HepG2 (cell line): ENCODE measurements around the gene BANK1. TPM values are rescaled to one million over a fixed set of nuclear protein-coding genes. Genes with fewer than 3 reads are reported as not detected.
A peak's percentile ranks its signal among the peaks of the same experiment; 100 is the strongest.

Source experiments
- ATAC-seq: fragments of 200-7000 bp; cut with Tn5 transposase; 3 replicates; pipeline ENCODE4 v1.9.1; 2020; ENCODE audit warnings: mild to moderate bottlenecking, moderate library complexity
- BruUV-seq: library from RNA; stranded (reverse); fragments of 400-500 nt; replicated peaks from 2 replicates; lab custom pipeline; 2021; lab: Mats Ljungman, UMichigan
- CTCF ChIA-PET: fragments of 300-600 bp; formaldehyde crosslinking; extraction: SDS; loops from one replicate; lab custom pipeline; 2021; ENCODE audit warnings: low total read pairs, inconsistent platforms, low intra/inter-chr PET ratio; lab: Yijun Ruan, JAX
- POLR2A ChIA-PET: fragments of 350-600 bp; sonication (Branson Sonifier 250); formaldehyde crosslinking; loops from one replicate; lab custom pipeline; 2020; ENCODE audit warnings: antibody characterized with exemption, inconsistent platforms; lab: Yijun Ruan, JAX
- DNase-seq: peaks from one replicate; pipeline ENCODE4 v3.0.0-alpha.2; 2015; ENCODE audit warnings: low spot score
- FAIRE-seq: peaks from 3 replicates; lab custom pipeline; 2011; peaks lifted over from hg19 to GRCh38; lab: Jason Lieb, UNC
- H2AFZ ChIP-seq: one replicate; pipeline ENCODE4 v1.6.1; 2011; ENCODE audit warnings: low read length, inconsistent platforms
- H3K27ac ChIP-seq: fragments of 300-600 bp; 3 replicates; pipeline ENCODE4 v1.8.0; 2011; ENCODE audit warnings: mixed run types, mild to moderate bottlenecking, mixed read lengths, low read length, inconsistent platforms; ENCODE audit not compliant: insufficient read depth; ENCODE audit errors: extremely low read length
- H3K27me3 ChIP-seq, 2 experiments: fragments of 200-600 bp in 1 of 2; 2 replicates in 1 of 2; 3 replicates in 1 of 2; pipeline versions ENCODE4 v1.6.0 to v1.8.0; 2011; ENCODE audit warnings: low read length in 2 of 2, mild to moderate bottlenecking in 2 of 2, moderate library complexity in 2 of 2, inconsistent platforms in 1 of 2; ENCODE audit not compliant: insufficient read depth in 2 of 2, control insufficient read depth in 1 of 2
- H3K36me3 ChIP-seq, 2 experiments: fragments of 200-600 bp in 1 of 2; replicated peaks in 1 of 2; 2 replicates in 1 of 2; 3 replicates in 1 of 2; pipeline versions ENCODE4 v1.5.1 to v1.8.0; 2011; ENCODE audit warnings: low read length in 2 of 2, inconsistent platforms in 1 of 2; ENCODE audit not compliant: insufficient read depth in 2 of 2, control insufficient read depth in 1 of 2
- H3K4me1 ChIP-seq: 2 replicates; pipeline ENCODE4 v1.5.1; 2012; ENCODE audit warnings: low read length, inconsistent platforms; ENCODE audit not compliant: insufficient read depth
- H3K4me2 ChIP-seq: 2 replicates; pipeline ENCODE4 v1.6.0; 2011; ENCODE audit warnings: low read depth, low read length, inconsistent platforms
- H3K4me3 ChIP-seq, 3 experiments: fragments of 200-600 bp in 1 of 3; sonication (generic), shearing (Covaris generic) in 1 of 3; replicated peaks in 1 of 3; 2 replicates each; pipeline ENCODE4 v1.5.1; 2011 to 2016; ENCODE audit warnings: low read length in 3 of 3, inconsistent platforms in 2 of 3, low read depth in 2 of 3, mild to moderate bottlenecking in 2 of 3, control low read depth in 1 of 3, mixed read lengths in 1 of 3; ENCODE audit not compliant: insufficient read depth in 1 of 3
- H3K79me2 ChIP-seq: one replicate; pipeline ENCODE4 v1.6.1; 2011; ENCODE audit warnings: low read length, inconsistent platforms; ENCODE audit not compliant: insufficient read depth
- H3K9ac ChIP-seq: 2 replicates; pipeline ENCODE4 v1.6.0; 2011; ENCODE audit warnings: mild to moderate bottlenecking, low read depth, low read length, inconsistent platforms; ENCODE audit not compliant: insufficient read depth
- H3K9me3 ChIP-seq: 2 replicates; pipeline ENCODE4 v1.5.1; 2012; ENCODE audit warnings: mild to moderate bottlenecking, low read length
- H4K20me1 ChIP-seq: 2 replicates; pipeline ENCODE4 v1.6.0; 2011; ENCODE audit warnings: inconsistent platforms, mild to moderate bottlenecking, low read length, moderate library complexity; ENCODE audit not compliant: insufficient read depth
- CBX1 ChIP-seq: IDR thresholded peaks from one replicate; pipeline ENCODE4 v1.6.1; 2016; ENCODE audit warnings: antibody characterized with exemption, low read depth
- MYC ChIP-seq: sonication (generic); formaldehyde crosslinking; IDR thresholded peaks from 2 replicates; pipeline ENCODE4 v1.9.0; 2021; ENCODE audit warnings: missing genetic modification reagents, borderline replicate concordance
- NPAS2 ChIP-seq: sonication (generic); formaldehyde crosslinking; IDR thresholded peaks from 2 replicates; pipeline ENCODE4 v1.8.0; 2022; ENCODE audit warnings: mild to moderate bottlenecking, missing genetic modification reagents, borderline replicate concordance
- RAD21 ChIP-seq: fragments of 450-650 bp; formaldehyde crosslinking; IDR thresholded peaks from 2 replicates; pipeline ENCODE4 v1.5.0; 2020; ENCODE audit warnings: mild to moderate bottlenecking
- SP5 ChIP-seq: IDR thresholded peaks from 2 replicates; pipeline ENCODE4 v1.6.1; 2016; ENCODE audit warnings: low read depth, borderline replicate concordance
- WGBS: methylation state at CpG from one replicate; pipeline ENCODE4 v1.1.6; 2017; ENCODE audit warnings: low lambda C conversion rate; 5-methylcytosine and 5-hydroxymethylcytosine counted together
- in situ Hi-C: cut with HindIII; loops from 2 replicates; pipeline ENCODE4 v1.10.0; 2017; ENCODE audit warnings: low pct_unique_long_range_greater_than_20kb; ENCODE audit not compliant: extremely low pct_ligation_motif_present
- intact Hi-C: fragments of 100-400 bp; cut with micrococcal nuclease; formaldehyde crosslinking; loops from one replicate; pipeline ENCODE4 v1.10.0; 2022; ENCODE audit not compliant: unreplicated experiment
- polyA plus RNA-seq, 8 experiments: library from polyadenylated mRNA; depleted of rRNA in 3 of 8; stranded (reverse) in 7 of 8; unstranded in 1 of 8; fragments of >200 nt; fragmentation: Illumina TruSeq in 4 of 8; extraction: Trizol in 4 of 8; gene quantifications; 2 replicates each; pipeline versions ENCODE4 v1.2.1 to v1.2.3, GENCODE V29; 2011 to 2016; ENCODE audit warnings: low read depth in 4 of 8, missing spikeins in 1 of 8, mixed read lengths in 1 of 8; ENCODE audit not compliant: insufficient read depth in 1 of 8
- total RNA-seq, 5 experiments: library from RNA; depleted of rRNA; stranded (reverse); fragments of >200 nt; fragmentation: Illumina TruSeq; extraction: Trizol; gene quantifications; 2 replicates each; pipeline ENCODE4 v1.2.3, GENCODE V29; 2016; ENCODE audit warnings: low read depth in 1 of 5
- TF ChIP-seq, protein P1 (sequence below): sonication (generic); formaldehyde crosslinking; IDR thresholded peaks from one replicate; pipeline ENCODE4 v1.5.1; 2020; ENCODE audit warnings: mild to moderate bottlenecking, missing genetic modification reagents; ENCODE audit errors: not compliant biosample characterization

Gene BANK1
- total and polyA plus RNA-seq, 2 of the 13 experiments (the other 11 are each of a cell fraction or from before 2014, with no cell fraction given) = 0.15 TPM; not detected in 1

DNA sequence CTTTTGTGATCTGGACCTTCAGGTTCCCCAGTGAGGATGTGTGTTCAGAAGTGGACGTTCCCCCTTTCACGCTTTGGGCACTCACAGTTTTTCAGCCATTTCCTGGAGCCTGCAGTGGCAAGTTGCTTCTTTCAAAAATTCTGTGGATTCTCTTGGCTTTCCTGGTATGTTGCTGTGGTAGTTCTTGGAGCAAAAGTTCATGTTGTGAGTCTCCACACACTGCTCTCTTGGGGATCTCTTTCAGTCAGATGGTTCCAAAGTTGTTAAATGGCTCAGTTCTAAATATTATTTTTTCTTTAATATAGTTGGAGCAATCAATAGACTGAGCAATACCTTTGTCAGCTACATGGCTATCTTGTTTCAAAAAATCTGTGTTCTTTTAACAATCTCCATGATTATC, 28.5 kb upstream of the BANK1 start:
- FAIRE-seq (no peak), DNase-seq (no peak), ATAC-seq (no peak)
- intact Hi-C loops (no loop called here), in situ Hi-C loops (no loop called here)
- H3K4me3 ChIP-seq = no peak overlapping the region
- H3K27me3 ChIP-seq = no peaks in the 10 kb centered on the region
- H3K79me2 ChIP-seq = no peaks in the 10 kb centered on the region
- no peaks in the 10 kb centered on the region for H3K36me3 ChIP-seq
- no peaks in the 10 kb centered on the region for H3K4me1 ChIP-seq
- H3K4me2 ChIP-seq = no peak overlapping the region
- BruUV-seq = no TSS peak
- no peaks in the 10 kb centered on the region for H4K20me1 ChIP-seq
- H2AFZ ChIP-seq = peak overlapping the region; percentile 21
- no peak overlapping the region for H3K9ac ChIP-seq
- ChIA-PET POLR2A (no interaction called here), CTCF (no interaction called here)
- no peak for TF ChIP-seq RAD21
- TF ChIP-seq NPAS2 (CRISPR knock-in tag) = no peak
- no peak for TF ChIP-seq SP5 (CRISPR knock-in tag)
- TF ChIP-seq CBX1 = no peak
- TF ChIP-seq, protein P1, sequence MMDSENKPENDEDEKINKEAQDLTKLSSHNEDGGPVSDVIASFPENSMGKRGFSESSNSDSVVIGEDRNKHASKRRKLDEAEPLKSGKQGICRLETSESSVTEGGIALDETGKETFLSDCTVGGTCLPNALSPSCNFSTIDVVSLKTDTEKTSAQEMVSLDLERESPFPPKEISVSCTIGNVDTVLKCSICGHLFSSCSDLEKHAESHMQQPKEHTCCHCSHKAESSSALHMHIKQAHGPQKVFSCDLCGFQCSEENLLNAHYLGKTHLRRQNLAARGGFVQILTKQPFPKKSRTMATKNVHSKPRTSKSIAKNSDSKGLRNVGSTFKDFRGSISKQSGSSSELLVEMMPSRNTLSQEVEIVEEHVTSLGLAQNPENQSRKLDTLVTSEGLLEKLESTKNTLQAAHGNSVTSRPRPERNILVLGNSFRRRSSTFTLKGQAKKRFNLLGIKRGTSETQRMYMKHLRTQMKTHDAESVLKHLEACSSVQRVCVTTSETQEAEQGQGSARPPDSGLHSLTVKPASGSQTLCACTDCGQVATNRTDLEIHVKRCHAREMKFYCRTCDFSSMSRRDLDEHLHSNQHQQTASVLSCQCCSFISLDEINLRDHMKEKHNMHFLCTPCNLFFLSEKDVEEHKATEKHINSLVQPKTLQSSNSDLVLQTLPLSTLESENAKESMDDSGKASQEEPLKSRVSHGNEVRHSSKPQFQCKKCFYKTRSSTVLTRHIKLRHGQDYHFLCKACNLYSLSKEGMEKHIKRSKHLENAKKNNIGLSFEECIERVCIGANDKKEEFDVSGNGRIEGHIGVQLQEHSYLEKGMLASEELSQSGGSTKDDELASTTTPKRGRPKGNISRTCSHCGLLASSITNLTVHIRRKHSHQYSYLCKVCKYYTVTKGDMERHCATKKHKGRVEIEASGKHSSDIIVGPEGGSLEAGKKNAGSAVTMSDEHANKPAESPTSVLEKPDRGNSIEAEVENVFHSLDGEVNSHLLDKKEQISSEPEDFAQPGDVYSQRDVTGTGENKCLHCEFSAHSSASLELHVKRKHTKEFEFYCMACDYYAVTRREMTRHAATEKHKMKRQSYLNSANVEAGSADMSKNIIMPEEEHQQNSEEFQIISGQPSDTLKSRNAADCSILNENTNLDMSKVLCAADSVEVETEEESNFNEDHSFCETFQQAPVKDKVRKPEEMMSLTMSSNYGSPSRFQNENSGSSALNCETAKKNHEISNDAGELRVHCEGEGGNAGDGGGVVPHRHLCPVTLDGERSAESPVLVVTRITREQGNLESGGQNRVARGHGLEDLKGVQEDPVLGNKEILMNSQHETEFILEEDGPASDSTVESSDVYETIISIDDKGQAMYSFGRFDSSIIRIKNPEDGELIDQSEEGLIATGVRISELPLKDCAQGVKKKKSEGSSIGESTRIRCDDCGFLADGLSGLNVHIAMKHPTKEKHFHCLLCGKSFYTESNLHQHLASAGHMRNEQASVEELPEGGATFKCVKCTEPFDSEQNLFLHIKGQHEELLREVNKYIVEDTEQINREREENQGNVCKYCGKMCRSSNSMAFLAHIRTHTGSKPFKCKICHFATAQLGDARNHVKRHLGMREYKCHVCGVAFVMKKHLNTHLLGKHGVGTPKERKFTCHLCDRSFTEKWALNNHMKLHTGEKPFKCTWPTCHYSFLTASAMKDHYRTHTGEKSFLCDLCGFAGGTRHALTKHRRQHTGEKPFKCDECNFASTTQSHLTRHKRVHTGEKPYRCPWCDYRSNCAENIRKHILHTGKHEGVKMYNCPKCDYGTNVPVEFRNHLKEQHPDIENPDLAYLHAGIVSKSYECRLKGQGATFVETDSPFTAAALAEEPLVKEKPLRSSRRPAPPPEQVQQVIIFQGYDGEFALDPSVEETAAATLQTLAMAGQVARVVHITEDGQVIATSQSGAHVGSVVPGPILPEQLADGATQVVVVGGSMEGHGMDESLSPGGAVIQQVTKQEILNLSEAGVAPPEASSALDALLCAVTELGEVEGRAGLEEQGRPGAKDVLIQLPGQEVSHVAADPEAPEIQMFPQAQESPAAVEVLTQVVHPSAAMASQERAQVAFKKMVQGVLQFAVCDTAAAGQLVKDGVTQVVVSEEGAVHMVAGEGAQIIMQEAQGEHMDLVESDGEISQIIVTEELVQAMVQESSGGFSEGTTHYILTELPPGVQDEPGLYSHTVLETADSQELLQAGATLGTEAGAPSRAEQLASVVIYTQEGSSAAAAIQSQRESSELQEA (CRISPR knock-in tag) = no peak
- no peak for TF ChIP-seq MYC
- WGBS = 0% methylated on average over 2 of the region's 2 CpGs
- no peaks in the 10 kb centered on the region for H3K9me3 ChIP-seq
- H3K27ac ChIP-seq = no peak overlapping the region
